PC-9 (cell line): ENCODE data around the gene E2F3. TPM values are rescaled to one million over a fixed set of nuclear protein-coding genes. Genes with fewer than 3 reads are reported as not detected.
A peak's percentile ranks its signal among the peaks of the same experiment; 100 is the strongest.

Experiments
- BruUV-seq: library from RNA; stranded (reverse); fragments of 400-500 nt; replicated peaks from 2 replicates; lab custom pipeline; 2021; lab: Mats Ljungman, UMichigan
- CTCF ChIA-PET: fragments of 300-600 bp; sonication (Branson Sonifier 250); formaldehyde crosslinking; loops from one replicate; lab custom pipeline; 2022; ENCODE audit warnings: antibody characterized with exemption; lab: Charles Lee
- POLR2A ChIA-PET: fragments of 300-600 bp; sonication (Branson Sonifier 250); formaldehyde crosslinking; loops from one replicate; lab custom pipeline; 2022; ENCODE audit warnings: antibody characterized with exemption; ENCODE audit not compliant: unreplicated experiment; lab: Charles Lee
- DNase-seq, 2 experiments: peaks; one replicate each; pipeline versions ENCODE4 v3.0.0 to v3.0.0-alpha.2; 2015 to 2022; ENCODE audit warnings: mixed read lengths in 1 of 2
- H2AFZ ChIP-seq: fragments of 200-600 bp; sonication (generic); 2 replicates; pipeline ENCODE4 v1.8.1; 2017; ENCODE audit warnings: antibody characterized with exemption
- H3F3A ChIP-seq: fragments of 200-600 bp; sonication (generic); 2 replicates; pipeline ENCODE4 v1.8.1; 2017; ENCODE audit warnings: antibody characterized with exemption, mild to moderate bottlenecking, low read depth; ENCODE audit not compliant: insufficient read depth
- H3K27ac ChIP-seq: fragments of 200-600 bp; sonication (generic); 2 replicates; pipeline ENCODE4 v1.6.1; 2016; ENCODE audit warnings: mixed run types
- H3K27me3 ChIP-seq: fragments of 200-600 bp; sonication (generic); 2 replicates; pipeline ENCODE4 v1.6.1; 2016; ENCODE audit warnings: low read depth, mixed run types; ENCODE audit not compliant: insufficient read depth
- H3K36me3 ChIP-seq: fragments of 200-600 bp; sonication (generic); 2 replicates; pipeline ENCODE4 v1.6.1; 2016; ENCODE audit warnings: low read depth, mixed run types
- H3K4me1 ChIP-seq: fragments of 200-600 bp; sonication (generic); replicated peaks from 2 replicates; pipeline ENCODE4 v1.6.1; 2016; ENCODE audit warnings: mixed run types; ENCODE audit not compliant: insufficient read depth
- H3K4me2 ChIP-seq: fragments of 200-600 bp; sonication (generic); 2 replicates; pipeline ENCODE4 v1.6.1; 2017; ENCODE audit warnings: mixed run types
- H3K4me3 ChIP-seq: fragments of 200-600 bp; sonication (generic); 2 replicates; pipeline ENCODE4 v1.6.1; 2016; ENCODE audit warnings: mixed run types
- H3K79me2 ChIP-seq: fragments of 200-600 bp; sonication (generic); 2 replicates; pipeline ENCODE4 v1.6.1; 2017; ENCODE audit warnings: low read depth, mixed run types
- H3K9me2 ChIP-seq: fragments of 200-600 bp; sonication (generic); 2 replicates; pipeline ENCODE4 v1.8.1; 2017; ENCODE audit warnings: mild to moderate bottlenecking; ENCODE audit not compliant: insufficient read depth
- H3K9me3 ChIP-seq: fragments of 200-600 bp; sonication (generic); 2 replicates; pipeline ENCODE4 v1.8.1; 2016; ENCODE audit warnings: low read depth; ENCODE audit not compliant: insufficient read depth
- H4K20me1 ChIP-seq: fragments of 200-600 bp; sonication (generic); 2 replicates; pipeline ENCODE4 v1.8.1; 2017; ENCODE audit not compliant: insufficient read depth
- EZH2 ChIP-seq: fragments of 200-600 bp; sonication (generic); IDR thresholded peaks from 2 replicates; pipeline ENCODE4 v1.8.0; 2017; ENCODE audit warnings: antibody characterized with exemption, low read depth
- intact Hi-C: fragments of 100-400 bp; cut with micrococcal nuclease; formaldehyde crosslinking; loops from one replicate; pipeline ENCODE4 v1.10.0; 2022; ENCODE audit not compliant: unreplicated experiment
- total RNA-seq: library from RNA; stranded (reverse); gene quantifications from 2 replicates; pipeline ENCODE4 v1.2.3, GENCODE V29; 2021
- TF ChIP-seq, protein P1 (sequence below): fragments of 200-600 bp; sonication (generic); conservative IDR thresholded peaks from 2 replicates; pipeline ENCODE4 v1.6.1; 2017; ENCODE audit warnings: mixed run types, antibody characterized with exemption, mild to moderate bottlenecking, moderate library complexity

The E2F3 gene
- total RNA-seq, 1 experiment from 2014 or later, result 20.0 TPM

DNA sequence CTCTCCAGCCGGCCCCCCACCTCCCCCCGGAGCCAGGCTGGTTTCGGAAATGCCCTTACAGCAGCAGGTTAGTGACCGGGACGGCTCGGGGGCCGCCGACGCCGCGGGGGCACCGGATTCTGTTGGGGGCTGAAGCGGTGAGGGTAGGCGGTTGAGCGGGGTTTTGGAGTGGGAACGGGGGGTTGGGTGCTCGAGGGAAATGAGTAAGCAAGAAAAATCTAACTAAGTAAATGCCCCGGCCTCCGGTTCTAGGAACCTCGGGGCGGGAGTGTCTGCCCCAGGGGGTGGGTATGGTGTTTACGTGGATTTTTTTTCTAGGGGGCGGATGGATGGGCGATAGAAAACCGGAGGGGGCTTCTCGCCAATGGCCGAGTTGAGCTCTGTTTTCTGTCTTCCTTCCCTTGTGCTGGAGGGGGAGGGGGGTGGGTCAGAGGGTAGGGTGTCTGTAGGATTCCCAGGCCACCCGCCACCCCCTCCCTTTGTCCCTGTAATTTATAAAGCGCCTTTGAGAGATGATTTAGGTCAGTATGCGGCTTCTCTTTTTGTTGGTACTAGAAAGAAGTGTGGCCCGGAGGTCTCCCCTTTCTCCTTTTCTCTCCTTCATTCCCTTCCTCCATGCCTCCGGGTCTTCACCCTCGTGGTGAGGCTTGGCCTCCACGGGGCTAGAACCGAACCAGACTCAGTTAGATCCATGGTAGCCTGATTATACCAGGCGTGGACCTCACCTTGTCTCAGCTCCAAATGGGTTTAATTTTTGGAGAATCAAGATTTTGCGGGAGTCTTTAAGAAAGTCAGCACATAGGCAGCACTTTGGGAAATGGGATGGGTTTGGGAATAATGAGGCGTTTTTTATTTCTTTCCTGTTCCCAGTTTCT, 2.3 kb downstream of the E2F3 start:
- POLR2A ChIA-PET, result interaction anchor here (0.6 to 0.9 kb wide), 6 partner anchors 69 to 1494 kb away, joined by 3 to 9 read pairs (median 6); no protein-coding TSS in a partner anchor
- H3K4me3 ChIP-seq, result peak overlapping the region; percentile 93
- no peaks in the 10 kb centered on the region for H3K9me3 ChIP-seq
- peak overlapping the region; percentile 100 for H3K4me2 ChIP-seq
- H3K9me2 ChIP-seq, result no peaks in the 10 kb centered on the region
- peak overlapping the region; percentile 78 for H2AFZ ChIP-seq
- peaks cover 25% of the 10 kb centered on the region for H4K20me1 ChIP-seq
- peaks cover 68% of the 10 kb centered on the region for H3K79me2 ChIP-seq
- BruUV-seq, result no TSS peak
- H3K27ac ChIP-seq, result peak overlapping the region; percentile 95
- DNase-seq, result peak in 1 of 2 experiments; percentile 51
- no peaks in the 10 kb centered on the region for H3K27me3 ChIP-seq
- CTCF ChIA-PET, result interaction anchor here (0.6 to 1.3 kb wide), 7 partner anchors 29 to 1185 kb away, joined by 3 to 16 read pairs (median 4); no protein-coding TSS in a partner anchor
- intact Hi-C loops, result loop anchor here (2.0 to 5.0 kb wide), 4 partner anchors 112 to 473 kb away; no protein-coding TSS in a partner anchor
- H3K4me1 ChIP-seq, result peaks cover 16% of the 10 kb centered on the region
- TF ChIP-seq, protein P1, sequence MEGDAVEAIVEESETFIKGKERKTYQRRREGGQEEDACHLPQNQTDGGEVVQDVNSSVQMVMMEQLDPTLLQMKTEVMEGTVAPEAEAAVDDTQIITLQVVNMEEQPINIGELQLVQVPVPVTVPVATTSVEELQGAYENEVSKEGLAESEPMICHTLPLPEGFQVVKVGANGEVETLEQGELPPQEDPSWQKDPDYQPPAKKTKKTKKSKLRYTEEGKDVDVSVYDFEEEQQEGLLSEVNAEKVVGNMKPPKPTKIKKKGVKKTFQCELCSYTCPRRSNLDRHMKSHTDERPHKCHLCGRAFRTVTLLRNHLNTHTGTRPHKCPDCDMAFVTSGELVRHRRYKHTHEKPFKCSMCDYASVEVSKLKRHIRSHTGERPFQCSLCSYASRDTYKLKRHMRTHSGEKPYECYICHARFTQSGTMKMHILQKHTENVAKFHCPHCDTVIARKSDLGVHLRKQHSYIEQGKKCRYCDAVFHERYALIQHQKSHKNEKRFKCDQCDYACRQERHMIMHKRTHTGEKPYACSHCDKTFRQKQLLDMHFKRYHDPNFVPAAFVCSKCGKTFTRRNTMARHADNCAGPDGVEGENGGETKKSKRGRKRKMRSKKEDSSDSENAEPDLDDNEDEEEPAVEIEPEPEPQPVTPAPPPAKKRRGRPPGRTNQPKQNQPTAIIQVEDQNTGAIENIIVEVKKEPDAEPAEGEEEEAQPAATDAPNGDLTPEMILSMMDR, result no peak
- no peak for TF ChIP-seq EZH2
- H3K36me3 ChIP-seq, result peaks cover 19% of the 10 kb centered on the region; the same call in 1 of the 2 replicates
- peaks cover 22% of the 10 kb centered on the region; the same call in 1 of the 2 replicates for H3F3A ChIP-seq

- Histone ChIP-seq H3K4me3 (peak overlapping the region; percentile 93), H3K27ac (peak overlapping the region; percentile 95), H3K9me2 (no peaks in the 10 kb centered on the region), H3K36me3 (peaks cover 19% of the 10 kb centered on the region; the same call in 1 of the 2 replicates), H3K4me2 (peak overlapping the region; percentile 100), H3K4me1 (peaks cover 16% of the 10 kb centered on the region), H3K27me3 (no peaks in the 10 kb centered on the region), H3F3A (peaks cover 22% of the 10 kb centered on the region; the same call in 1 of the 2 replicates), H2AFZ (no peak overlapping the region), H3K9me3 (no peaks in the 10 kb centered on the region), H3K79me2 (peaks cover 74% of the 10 kb centered on the region), H4K20me1 (peaks cover 30% of the 10 kb centered on the region)
- CTCF ChIA-PET, result interaction anchor here (0.6 to 1.3 kb wide), 7 partner anchors 30 to 1184 kb away, joined by 3 to 16 read pairs (median 4); no protein-coding TSS in a partner anchor
- BruUV-seq, result TSS peak; percentile 24
- no peak for TF ChIP-seq EZH2
- TF ChIP-seq, protein P1, result peak; percentile 65
- peak; percentile 41 to 59 for DNase-seq
- POLR2A ChIA-PET, result interaction anchor here (0.6 to 0.9 kb wide), 3 partner anchors 70 to 123 kb away, joined by 3 to 9 read pairs (median 8); no protein-coding TSS in a partner anchor
- intact Hi-C loops, result loop anchor here (5.0 kb wide), 3 partner anchors 112 to 473 kb away; no protein-coding TSS in a partner anchor
Observed at GRCh38 chr6:20404641-20405032, 3.0 kb downstream of the E2F3 start.

DNA sequence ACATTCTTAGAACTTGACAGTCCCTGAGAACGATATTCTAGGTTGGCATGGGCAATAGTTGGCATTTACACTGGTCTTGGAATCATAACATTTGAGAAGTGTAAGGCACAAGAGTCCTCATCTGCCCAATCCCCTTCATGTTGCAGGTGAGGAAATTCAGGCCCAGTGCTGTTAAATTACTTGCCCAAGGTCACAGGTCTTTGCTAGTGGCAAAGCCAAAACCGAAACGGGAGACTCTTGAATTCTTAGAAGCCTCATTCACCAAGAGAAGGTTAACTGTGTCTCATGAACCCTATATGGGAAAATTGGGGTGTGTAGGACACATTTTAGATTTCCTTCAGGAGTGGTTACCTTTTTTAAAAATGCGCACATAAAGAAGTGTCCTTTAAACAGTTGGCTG, 7.2 kb downstream of the E2F3 start:
- no peaks in the 10 kb centered on the region for H3K9me2 ChIP-seq
- ChIA-PET CTCF (no interaction called here), POLR2A (no interaction called here)
- peaks cover 100% of the 10 kb centered on the region for H3K79me2 ChIP-seq
- no peaks in the 10 kb centered on the region for H3K9me3 ChIP-seq
- TF ChIP-seq EZH2, result no peak
- TF ChIP-seq, protein P1, result no peak
- no peak overlapping the region for H3K27ac ChIP-seq
- DNase-seq, result no peak
- intact Hi-C loops, result no loop called here
- H3F3A ChIP-seq, result peaks cover 7% of the 10 kb centered on the region; the same call in 1 of the 2 replicates
- H3K4me3 ChIP-seq, result no peak overlapping the region
- peaks cover 70% of the 10 kb centered on the region for H4K20me1 ChIP-seq
- H3K4me1 ChIP-seq, result peaks cover 7% of the 10 kb centered on the region; the same call in 1 of the 2 replicates
- H3K36me3 ChIP-seq, result peaks cover 24% of the 10 kb centered on the region; the same call in 1 of the 2 replicates
- no TSS peak for BruUV-seq
- no peaks in the 10 kb centered on the region for H3K27me3 ChIP-seq
- no peak overlapping the region for H2AFZ ChIP-seq
- H3K4me2 ChIP-seq, result no peak overlapping the region
